BE2C (cell line): ENCODE results near the gene SDF2L1.
"Not testable (repeated sequence)": the region's sequence is repeated elsewhere in the genome, so short reads cannot be mapped to it uniquely, and the experiment has no call there.

Experiments
- DNase-seq: peaks from one replicate; pipeline ENCODE4 v3.0.0-alpha.2; 2020
- H3K27me3 ChIP-seq: fragments of 250-450 bp; sonication (Bioruptor Pico); 2 replicates; pipeline ENCODE4 v1.5.1; 2020; ENCODE audit warnings: mild to moderate bottlenecking
- H3K36me3 ChIP-seq: fragments of 250-450 bp; sonication (Bioruptor Pico); 2 replicates; pipeline ENCODE4 v1.5.1; 2020; ENCODE audit warnings: mild to moderate bottlenecking
- H3K4me1 ChIP-seq: fragments of 250-450 bp; sonication (Bioruptor Pico); 2 replicates; pipeline ENCODE4 v1.5.1; 2020
- H3K4me3 ChIP-seq: 2 replicates; pipeline ENCODE4 v1.5.1; 2011; ENCODE audit warnings: low read depth, low read length
- H3K9me3 ChIP-seq: fragments of 250-450 bp; sonication (Bioruptor Pico); 2 replicates; pipeline ENCODE4 v1.5.1; 2020
- TF ChIP-seq, protein P1 (sequence below): IDR thresholded peaks from 2 replicates; pipeline ENCODE4 v1.5.1; 2012; ENCODE audit warnings: mild to moderate bottlenecking, low read depth, low read length

The SDF2L1 gene

DNA sequence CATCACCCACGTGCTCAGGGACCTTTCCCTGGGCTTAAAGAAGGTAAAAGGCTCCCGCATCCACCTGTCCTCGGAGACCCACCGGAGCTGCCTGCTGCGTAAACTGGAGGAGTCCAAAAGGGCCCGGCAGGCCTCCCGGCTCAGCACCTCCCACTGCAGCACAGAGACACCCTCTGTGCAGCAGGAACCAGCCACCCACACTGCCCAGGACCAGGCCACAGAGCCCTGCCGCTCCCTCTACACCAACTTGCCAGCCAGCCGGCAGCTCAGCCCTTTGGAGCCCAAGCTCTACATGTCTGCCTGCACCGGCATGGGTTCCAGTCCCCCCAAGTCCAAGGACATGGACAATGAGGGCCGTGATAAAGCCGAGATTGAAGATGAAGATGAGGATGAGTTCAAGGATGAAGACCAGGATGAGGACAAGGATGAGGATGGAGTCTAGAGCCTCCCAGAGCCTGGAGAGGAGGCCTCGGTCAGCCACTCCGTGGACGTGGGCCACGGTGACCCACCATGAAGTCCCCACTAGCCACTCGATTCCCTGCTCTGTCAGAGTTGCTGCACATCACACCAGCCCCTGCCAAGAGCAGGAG lies 5.4 kb upstream of the SDF2L1 start:
- Histone ChIP-seq H3K36me3 (no peaks in the 10 kb centered on the region), H3K27me3 (no peaks in the 10 kb centered on the region), H3K4me3 (no peak overlapping the region), H3K9me3 (no peaks in the 10 kb centered on the region), H3K4me1 (peaks cover 3% of the 10 kb centered on the region)
- TF ChIP-seq, protein P1, sequence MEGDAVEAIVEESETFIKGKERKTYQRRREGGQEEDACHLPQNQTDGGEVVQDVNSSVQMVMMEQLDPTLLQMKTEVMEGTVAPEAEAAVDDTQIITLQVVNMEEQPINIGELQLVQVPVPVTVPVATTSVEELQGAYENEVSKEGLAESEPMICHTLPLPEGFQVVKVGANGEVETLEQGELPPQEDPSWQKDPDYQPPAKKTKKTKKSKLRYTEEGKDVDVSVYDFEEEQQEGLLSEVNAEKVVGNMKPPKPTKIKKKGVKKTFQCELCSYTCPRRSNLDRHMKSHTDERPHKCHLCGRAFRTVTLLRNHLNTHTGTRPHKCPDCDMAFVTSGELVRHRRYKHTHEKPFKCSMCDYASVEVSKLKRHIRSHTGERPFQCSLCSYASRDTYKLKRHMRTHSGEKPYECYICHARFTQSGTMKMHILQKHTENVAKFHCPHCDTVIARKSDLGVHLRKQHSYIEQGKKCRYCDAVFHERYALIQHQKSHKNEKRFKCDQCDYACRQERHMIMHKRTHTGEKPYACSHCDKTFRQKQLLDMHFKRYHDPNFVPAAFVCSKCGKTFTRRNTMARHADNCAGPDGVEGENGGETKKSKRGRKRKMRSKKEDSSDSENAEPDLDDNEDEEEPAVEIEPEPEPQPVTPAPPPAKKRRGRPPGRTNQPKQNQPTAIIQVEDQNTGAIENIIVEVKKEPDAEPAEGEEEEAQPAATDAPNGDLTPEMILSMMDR = no peak
- no peak for DNase-seq

DNA sequence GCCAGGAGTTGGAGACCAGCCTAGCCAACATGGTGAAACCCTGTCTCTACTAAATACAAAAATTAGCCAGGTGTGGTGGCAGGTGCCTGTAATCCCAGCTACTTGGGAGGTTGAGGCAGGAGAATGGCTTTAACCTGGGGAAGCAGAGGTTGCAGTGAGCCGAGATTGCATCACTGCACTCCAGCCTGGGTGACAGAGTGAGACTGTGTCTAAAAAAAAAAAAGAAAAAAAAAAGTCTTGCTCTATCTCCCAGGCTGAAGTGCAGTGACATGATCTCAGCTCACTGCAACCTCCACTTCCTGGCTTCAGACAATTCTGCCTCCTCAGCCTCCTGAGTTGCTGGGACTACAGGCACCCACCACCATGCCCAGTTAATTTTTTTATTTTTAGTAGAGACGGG lies 4.7 kb upstream of the SDF2L1 start:
- not testable (repeated sequence) for DNase-seq, H3K4me1 ChIP-seq, H3K27me3 ChIP-seq, H3K9me3 ChIP-seq, H3K4me3 ChIP-seq, H3K36me3 ChIP-seq

DNA sequence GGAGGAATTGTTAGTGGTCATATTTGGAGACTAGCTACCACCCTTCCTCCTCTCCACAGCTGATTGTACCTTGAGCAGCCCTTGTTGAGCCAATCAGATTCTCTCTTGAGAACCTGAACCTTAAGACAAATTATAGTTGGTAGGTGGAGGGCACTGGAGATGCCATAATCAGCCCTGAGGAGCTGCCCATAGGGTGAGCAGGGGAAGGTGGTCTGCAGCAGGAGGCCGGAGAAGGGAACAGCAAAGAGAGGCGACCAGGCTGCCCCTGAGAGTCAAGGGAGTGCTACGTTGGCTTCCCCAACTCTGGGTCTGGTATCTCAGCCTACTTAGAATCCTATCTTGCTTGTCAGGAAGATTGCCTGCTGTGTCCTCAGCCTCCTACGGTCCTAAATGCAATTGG lies 2.7 kb upstream of the SDF2L1 start:
- no peak for DNase-seq
- H3K27me3 ChIP-seq = no peaks in the 10 kb centered on the region
- H3K4me1 ChIP-seq = no peaks in the 10 kb centered on the region
- no peak overlapping the region for H3K4me3 ChIP-seq
- TF ChIP-seq, protein P1 = no peak
- H3K9me3 ChIP-seq = no peaks in the 10 kb centered on the region
- peaks cover 8% of the 10 kb centered on the region; the same call in 1 of the 2 replicates for H3K36me3 ChIP-seq

DNA sequence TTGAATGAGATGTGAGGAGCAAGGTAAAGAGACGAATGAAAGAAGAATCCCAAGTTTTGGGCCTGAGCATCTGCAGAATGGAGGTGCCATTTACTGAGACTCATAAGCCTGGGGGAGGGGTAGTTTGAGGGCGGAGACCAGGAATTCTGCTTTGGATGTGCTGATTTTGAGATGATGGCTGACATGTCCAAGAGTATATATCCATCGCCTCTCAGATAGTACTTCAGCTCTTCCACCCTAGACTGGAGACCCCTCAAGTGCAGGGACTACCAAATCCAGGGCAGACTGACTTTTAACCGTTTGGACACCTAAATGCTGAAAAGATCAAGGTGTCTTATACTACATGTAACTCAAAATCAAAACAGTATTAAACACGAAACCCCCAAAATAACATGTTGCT lies 1.3 kb upstream of the SDF2L1 start:
- H3K9me3 ChIP-seq = no peaks in the 10 kb centered on the region
- H3K4me1 ChIP-seq = no peaks in the 10 kb centered on the region
- peaks cover 8% of the 10 kb centered on the region; the same call in 1 of the 2 replicates for H3K36me3 ChIP-seq
- TF ChIP-seq, protein P1 = no peak
- no peaks in the 10 kb centered on the region for H3K27me3 ChIP-seq
- no peak overlapping the region for H3K4me3 ChIP-seq
- DNase-seq = no peak

DNA sequence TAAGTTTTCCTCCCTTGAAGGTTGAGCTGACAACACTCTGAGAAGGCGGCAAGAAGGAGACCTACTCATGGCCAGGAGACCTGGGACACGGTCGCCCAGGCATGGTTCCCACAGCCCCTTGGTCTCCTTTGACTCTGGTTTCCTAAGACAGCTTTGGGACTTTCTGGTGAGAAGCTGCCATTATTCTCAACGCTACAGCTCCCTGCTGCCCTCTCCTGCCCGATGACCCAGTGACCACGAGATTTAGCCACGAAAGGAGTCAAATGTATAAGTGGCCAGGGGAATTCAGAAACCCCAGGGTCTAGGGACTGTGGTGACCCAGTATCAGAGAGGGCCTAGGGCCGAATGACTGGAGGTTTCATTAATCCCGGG lies 699 bp upstream of the SDF2L1 start:
- Histone ChIP-seq H3K27me3 (no peaks in the 10 kb centered on the region), H3K4me3 (peak overlapping the region; percentile 75)
- DNase-seq = peak; percentile 44

DNA sequence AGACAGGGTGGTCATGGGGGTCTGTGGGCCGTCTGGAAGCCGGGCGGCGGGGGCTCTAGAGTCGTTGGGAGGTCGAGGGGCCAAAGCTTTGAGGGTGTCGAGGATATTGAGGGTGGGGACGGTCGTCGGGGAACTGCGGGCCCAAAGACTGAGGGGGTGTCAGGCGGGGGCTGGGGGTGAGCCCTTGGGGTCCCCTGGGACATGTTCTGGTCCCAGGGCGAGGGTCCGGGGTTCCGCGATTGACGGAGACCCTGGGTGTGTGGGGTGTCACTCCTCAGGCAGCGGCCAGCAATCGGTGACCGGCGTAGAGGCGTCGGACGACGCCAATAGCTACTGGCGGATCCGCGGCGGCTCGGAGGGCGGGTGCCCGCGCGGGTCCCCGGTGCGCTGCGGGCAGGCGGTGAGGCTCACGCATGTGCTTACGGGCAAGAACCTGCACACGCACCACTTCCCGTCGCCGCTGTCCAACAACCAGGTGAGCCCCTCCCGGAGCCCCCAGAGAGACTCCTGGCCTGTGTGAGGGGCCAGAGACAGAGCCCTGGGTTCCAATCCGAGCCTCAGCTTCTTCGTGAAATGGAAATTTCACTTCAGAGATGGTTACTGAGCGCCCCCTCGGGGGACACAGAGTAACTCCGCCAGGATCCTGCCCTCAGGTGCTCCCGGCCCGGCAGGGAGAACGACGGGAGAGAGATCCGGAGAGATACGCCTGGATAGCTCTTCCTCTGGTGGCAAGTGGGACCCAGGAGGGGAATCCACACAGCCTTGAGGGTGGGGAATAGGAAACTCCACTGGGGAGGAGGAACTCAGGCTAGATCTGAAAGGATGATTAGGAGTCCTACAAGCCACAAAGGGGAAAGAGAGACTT lies 714 bp downstream of the SDF2L1 start:
- Histone ChIP-seq H3K27me3 (no peaks in the 10 kb centered on the region), H3K36me3 (peaks cover 8% of the 10 kb centered on the region; the same call in 1 of the 2 replicates), H3K4me3 (peak overlapping the region; percentile 77), H3K9me3 (no peaks in the 10 kb centered on the region), H3K4me1 (no peaks in the 10 kb centered on the region)
- TF ChIP-seq, protein P1 = peak; percentile 73
- DNase-seq = peak; percentile 82

More for the DNA sequence above, 699 bp upstream of the SDF2L1 start:
- TF ChIP-seq, protein P1 = peak; percentile 53
- no peaks in the 10 kb centered on the region for H3K4me1 ChIP-seq
- peaks cover 8% of the 10 kb centered on the region; the same call in 1 of the 2 replicates for H3K36me3 ChIP-seq
- H3K9me3 ChIP-seq = no peaks in the 10 kb centered on the region
